Measurements from ENCODE around the gene MRPS26.

MRPS26 gene

GRCh38 chr20:3085571-3086072 is 39.8 kb downstream of the MRPS26 start:
- Histone ChIP-seq H3K4me2 (no peak overlapping the region), H3K79me2 (ENCODE audit: insufficient read depth, low read depth) (no peaks in the 10 kb centered on the region), H3K9ac (no peak overlapping the region), H4K20me1 (ENCODE audit: insufficient read depth) (no peaks in the 10 kb centered on the region), H3K4me3 (IDR thresholded peaks at IDR 0.05; ENCODE audit: insufficient read depth, low read depth, low read length) (no peak overlapping the region), H2AFZ (ENCODE audit: low read depth) (no peak overlapping the region), H3K4me1 (ENCODE audit: low read depth, poor library complexity, severe bottlenecking) (no peaks in the 10 kb centered on the region), H3K27me3 (ENCODE audit: insufficient read depth, low read depth) (no peaks in the 10 kb centered on the region), H3K36me3 (ENCODE audit: insufficient read depth) (no peaks in the 10 kb centered on the region), H3K27ac (no peak overlapping the region)
- no peak for TF ChIP-seq CTCF (conservative IDR thresholded peaks at IDR 0.05; ENCODE audit: low read depth, low read length)

- H3K9ac ChIP-seq: no peak overlapping the region
- TF ChIP-seq CTCF (conservative IDR thresholded peaks at IDR 0.05; ENCODE audit: low read depth, low read length): no peak
- no peaks in the 10 kb centered on the region for H3K79me2 ChIP-seq (ENCODE audit: insufficient read depth, low read depth)
These were observed 42.2 kb downstream of the MRPS26 start for GRCh38 chr20:3088031-3088430.

GRCh38 chr20:3090565-3090964 is 44.7 kb downstream of the MRPS26 start:
- H2AFZ ChIP-seq (ENCODE audit: low read depth): no peak overlapping the region
- H3K79me2 ChIP-seq (ENCODE audit: insufficient read depth, low read depth): no peaks in the 10 kb centered on the region
- H3K4me2 ChIP-seq: no peak overlapping the region
- H3K36me3 ChIP-seq (ENCODE audit: insufficient read depth): no peaks in the 10 kb centered on the region
- no peak overlapping the region for H3K9ac ChIP-seq
- H3K4me3 ChIP-seq (IDR thresholded peaks at IDR 0.05; ENCODE audit: insufficient read depth, low read depth, low read length): no peak overlapping the region
- no peak for TF ChIP-seq CTCF (conservative IDR thresholded peaks at IDR 0.05; ENCODE audit: low read depth, low read length)
- no peaks in the 10 kb centered on the region for H3K4me1 ChIP-seq (ENCODE audit: low read depth, poor library complexity, severe bottlenecking)
- H4K20me1 ChIP-seq (ENCODE audit: insufficient read depth): no peaks in the 10 kb centered on the region
- no peak overlapping the region for H3K27ac ChIP-seq
- no peaks in the 10 kb centered on the region for H3K27me3 ChIP-seq (ENCODE audit: insufficient read depth, low read depth)

More at GRCh38 chr20:3088031-3088430, 42.2 kb downstream of the MRPS26 start:
- Histone ChIP-seq H3K4me3 (IDR thresholded peaks at IDR 0.05; ENCODE audit: insufficient read depth, low read depth, low read length) (no peak overlapping the region), H3K4me1 (ENCODE audit: low read depth, poor library complexity, severe bottlenecking) (no peaks in the 10 kb centered on the region), H3K27me3 (ENCODE audit: insufficient read depth, low read depth) (no peaks in the 10 kb centered on the region), H3K27ac (no peak overlapping the region), H2AFZ (ENCODE audit: low read depth) (no peak overlapping the region), H4K20me1 (ENCODE audit: insufficient read depth) (no peaks in the 10 kb centered on the region), H3K4me2 (no peak overlapping the region), H3K36me3 (ENCODE audit: insufficient read depth) (no peaks in the 10 kb centered on the region)

GRCh38 chr20:3092611-3093379 is 46.9 kb downstream of the MRPS26 start:
- Histone ChIP-seq H2AFZ (ENCODE audit: low read depth) (no peak overlapping the region), H3K36me3 (ENCODE audit: insufficient read depth) (no peaks in the 10 kb centered on the region), H3K27me3 (ENCODE audit: insufficient read depth, low read depth) (no peaks in the 10 kb centered on the region), H3K4me2 (no peak overlapping the region), H3K4me3 (IDR thresholded peaks at IDR 0.05; ENCODE audit: insufficient read depth, low read depth, low read length) (no peak overlapping the region), H4K20me1 (ENCODE audit: insufficient read depth) (no peaks in the 10 kb centered on the region), H3K4me1 (ENCODE audit: low read depth, poor library complexity, severe bottlenecking) (no peaks in the 10 kb centered on the region), H3K79me2 (ENCODE audit: insufficient read depth, low read depth) (no peaks in the 10 kb centered on the region), H3K9ac (no peak overlapping the region), H3K27ac (no peak overlapping the region)
- TF ChIP-seq CTCF (conservative IDR thresholded peaks at IDR 0.05; ENCODE audit: low read depth, low read length): no peak
